Neutrophil (primary cell): ENCODE data around the gene SNX20.

ENCODE experiments used
- H3K27ac ChIP-seq: fragments of 200-600 bp; sonication (generic); 2 replicates; pipeline ENCODE4 v1.5.1; 2016; ENCODE audit warnings: mild to moderate bottlenecking, moderate library complexity
- H3K27me3 ChIP-seq: fragments of 200-600 bp; sonication (generic); 2 replicates; pipeline ENCODE4 v1.6.0; 2016; ENCODE audit warnings: mild to moderate bottlenecking
- H3K36me3 ChIP-seq: fragments of 200-600 bp; sonication (generic); 2 replicates; pipeline ENCODE4 v1.5.1; 2017
- H3K4me1 ChIP-seq, 2 experiments: fragments of 200-600 bp in 1 of 2; sonication (generic) in 1 of 2; 1 replicate in 1 of 2; 2 replicates in 1 of 2; pipeline versions ENCODE4 v1.5.1 to v1.6.1; 2013 to 2016; ENCODE audit warnings: low read depth in 1 of 2, low read length in 1 of 2, mild to moderate bottlenecking in 1 of 2, moderate library complexity in 1 of 2; ENCODE audit not compliant: control insufficient read depth in 1 of 2, insufficient read depth in 1 of 2
- H3K4me3 ChIP-seq, 2 experiments: fragments of 200-600 bp in 1 of 2; sonication (generic) in 1 of 2; 1 replicate in 1 of 2; 2 replicates in 1 of 2; pipeline ENCODE4 v1.5.1; 2013 to 2016; ENCODE audit warnings: low read depth in 1 of 2, low read length in 1 of 2, mild to moderate bottlenecking in 1 of 2, moderate library complexity in 1 of 2
- H3K9me3 ChIP-seq: fragments of 200-600 bp; sonication (generic); 2 replicates; pipeline ENCODE4 v1.5.1; 2016
- CTCF ChIP-seq: fragments of 200-600 bp; sonication (generic); IDR thresholded peaks from 2 replicates; pipeline ENCODE4 v1.5.1; 2016; ENCODE audit warnings: antibody characterized with exemption

Gene SNX20

GRCh38 chr16:50622643-50623369 lies 58.3 kb downstream of the SNX20 start:
- Histone ChIP-seq H3K4me1 (peaks cover 17 to 20% of the 10 kb centered on the region in 2 experiments), H3K36me3 (no peaks in the 10 kb centered on the region), H3K9me3 (no peaks in the 10 kb centered on the region), H3K27ac (no peak overlapping the region), H3K27me3 (no peaks in the 10 kb centered on the region), H3K4me3 (no peak overlapping the region)
- TF ChIP-seq CTCF, result no peak

GRCh38 chr16:50622029-50622428 lies 59.1 kb downstream of the SNX20 start:
- no peak overlapping the region for H3K27ac ChIP-seq
- no peaks in the 10 kb centered on the region for H3K36me3 ChIP-seq
- H3K4me3 ChIP-seq, result no peak overlapping the region
- TF ChIP-seq CTCF, result no peak
- H3K4me1 ChIP-seq, result peaks cover 16% of the 10 kb centered on the region in 2 experiments
- no peaks in the 10 kb centered on the region for H3K9me3 ChIP-seq
- no peaks in the 10 kb centered on the region for H3K27me3 ChIP-seq
